Body of pancreas (tissue), 4 donors: ENCODE measurements around the gene C9orf57. TPM values are rescaled to one million over a fixed set of nuclear protein-coding genes. Genes with fewer than 3 reads are reported as not detected.
A peak's percentile ranks its signal among the peaks of the same experiment; 100 is the strongest.
"Not testable (repeated sequence)": the region's sequence is repeated elsewhere in the genome, so short reads cannot be mapped to it uniquely, and the experiment has no call there.

ENCODE experiments used
- ATAC-seq: fragments of 150-250 bp; one replicate; pipeline ENCODE4 v1.9.1; 2016
- DNase-seq, 4 donors: peaks; one replicate each; pipeline ENCODE4 v3.0.0-alpha.2; 2019
- H3K27ac ChIP-seq, 4 donors: fragments of 200-600 bp; sonication (generic); 1 replicate in 3 of 4; 2 replicates in 1 of 4; pipeline versions ENCODE4 v1.5.1 to v1.6.1; 2016 to 2019; ENCODE audit warnings: mild to moderate bottlenecking in 1 of 4, mixed read lengths in 1 of 4, moderate library complexity in 1 of 4
- H3K27me3 ChIP-seq, 2 donors: fragments of 200-600 bp; sonication (generic); one replicate each; pipeline ENCODE4 v1.6.0; 2016; ENCODE audit warnings: mild to moderate bottlenecking in 1 of 2
- H3K36me3 ChIP-seq, 2 donors: fragments of 200-600 bp; sonication (generic); replicated peaks in 1 of 2; 2 replicates each; pipeline ENCODE4 v1.5.1; 2016; ENCODE audit warnings: low read depth in 2 of 2; ENCODE audit not compliant: insufficient read depth in 1 of 2
- H3K4me1 ChIP-seq: fragments of 200-600 bp; sonication (generic); one replicate; pipeline ENCODE4 v1.6.0; 2016
- H3K4me3 ChIP-seq, 2 donors: fragments of 200-600 bp; sonication (generic); 1 replicate in 1 of 2; 2 replicates in 1 of 2; pipeline ENCODE4 v1.5.1; 2016 to 2019
- H3K9me3 ChIP-seq, 3 donors: fragments of 200-600 bp; sonication (generic); 1 replicate in 2 of 3; 2 replicates in 1 of 3; pipeline ENCODE4 v1.5.1; 2016
- CTCF ChIP-seq, 7 experiments: fragments of 450-650 bp in 4 of 7; fragments of 200-600 bp in 3 of 7; sonication (generic) in 3 of 7; IDR thresholded peaks; one replicate each; pipeline ENCODE4 v1.5.1; 2016 to 2019; ENCODE audit warnings: antibody characterized with exemption in 7 of 7
- POLR2A ChIP-seq, 3 donors: fragments of 450-650 bp; IDR thresholded peaks; one replicate each; pipeline ENCODE4 v1.6.1; 2016; ENCODE audit warnings: antibody characterized with exemption in 3 of 3, mild to moderate bottlenecking in 2 of 3
- WGBS, 2 donors: methylation state at CpG; one replicate each; pipeline ENCODE4 v1.1.5; 2017; 5-methylcytosine and 5-hydroxymethylcytosine counted together
- intact Hi-C: fragments of 100-400 bp; cut with DNase I; formaldehyde crosslinking; loops from one replicate; pipeline ENCODE4 v1.15.1; 2023
- total RNA-seq, 2 donors: library from RNA; depleted of rRNA; stranded (reverse); fragments of >200 nt; gene quantifications; one replicate each; pipeline ENCODE4 v1.1.0, GENCODE V29; 2016

C9orf57 gene
- not detected for total RNA-seq

GRCh38 chr9:72060513-72060912, at the start of gene C9orf57:
C9orf57 (minus strand) TSS chr9:72060613; CDS start chr9:72059331, 1,282 bp downstream.
- TF ChIP-seq POLR2A (IDR thresholded peaks at IDR 0.05) (no peak), CTCF (IDR thresholded peaks at IDR 0.05) (no peak)
- WGBS, 2 donors = 87 to 92% methylated on average over 4 of the region's 4 CpGs
- Histone ChIP-seq H3K27ac (no peak within 1 kb of the TSS), H3K9me3 (no peaks in the 10 kb centered on the region), H3K4me1 (no peaks in the 10 kb centered on the region), H3K27me3 (no peaks in the 10 kb centered on the region), H3K36me3 (no peaks in the 10 kb centered on the region), H3K4me3 (no peak within 1 kb of the TSS)
- ATAC-seq = no peak
- intact Hi-C loops = no loop called here
- no peak for DNase-seq

- TF ChIP-seq POLR2A (IDR thresholded peaks at IDR 0.05) (no peak), CTCF (IDR thresholded peaks at IDR 0.05) (no peak)
- H3K4me3 ChIP-seq = no peak overlapping the region
- H3K36me3 ChIP-seq = no peaks in the 10 kb centered on the region
- ATAC-seq (no peak), DNase-seq (no peak)
- intact Hi-C loops = no loop called here
- 84 to 100% methylated on average over 1 to 2 of the region's 2 CpGs for WGBS, 2 donors
- H3K9me3 ChIP-seq = no peaks in the 10 kb centered on the region
- no peaks in the 10 kb centered on the region for H3K4me1 ChIP-seq
- H3K27ac ChIP-seq = no peak overlapping the region
- no peaks in the 10 kb centered on the region for H3K27me3 ChIP-seq
These were observed 42.1 kb upstream of the C9orf57 start for GRCh38 chr9:72102520-72102919.

GRCh38 chr9:72095520-72095919, 35.1 kb upstream of the C9orf57 start:
- H3K27me3 ChIP-seq, H3K4me1 ChIP-seq, H3K36me3 ChIP-seq, intact Hi-C loops, H3K9me3 ChIP-seq, DNase-seq, ATAC-seq, H3K4me3 ChIP-seq, H3K27ac ChIP-seq: not testable (repeated sequence)
- WGBS, 2 donors = 61 to 67% methylated on average over 3 of the region's 3 CpGs

GRCh38 chr9:72092820-72093219, 32.4 kb upstream of the C9orf57 start:
- no peak for TF ChIP-seq CTCF (IDR thresholded peaks at IDR 0.05)
- TF ChIP-seq POLR2A (IDR thresholded peaks at IDR 0.05) = no peak
- peak; percentile 50 to 71 (median 60) for DNase-seq

GRCh38 chr9:72089451-72090130, 29.2 kb upstream of the C9orf57 start:
- no peak for TF ChIP-seq CTCF (IDR thresholded peaks at IDR 0.05)
- no peak for TF ChIP-seq POLR2A (IDR thresholded peaks at IDR 0.05)
- WGBS, 2 donors = 63 to 85% methylated on average over 2 of the region's 2 CpGs
- H3K4me3 ChIP-seq = no peak overlapping the region
- no peaks in the 10 kb centered on the region for H3K36me3 ChIP-seq
- H3K27ac ChIP-seq = no peak overlapping the region
- intact Hi-C loops = no loop called here
- ATAC-seq (no peak), DNase-seq (no peak)
- no peaks in the 10 kb centered on the region for H3K27me3 ChIP-seq
- no peaks in the 10 kb centered on the region for H3K9me3 ChIP-seq
- peaks cover 7% of the 10 kb centered on the region for H3K4me1 ChIP-seq

More at GRCh38 chr9:72092820-72093219, 32.4 kb upstream of the C9orf57 start:
- ATAC-seq = peak; percentile 77
- Histone ChIP-seq H3K27ac (peak overlapping the region in 2 of 4 donors; percentile 31 to 52), H3K4me1 (peaks cover 7% of the 10 kb centered on the region), H3K9me3 (no peaks in the 10 kb centered on the region), H3K4me3 (no peak overlapping the region), H3K27me3 (no peaks in the 10 kb centered on the region), H3K36me3 (no peaks in the 10 kb centered on the region)
- WGBS, 2 donors = 36% methylated on average over 6 of the region's 6 CpGs
- intact Hi-C loops = no loop called here
